COR-L47 (cell line): Measurements from ENCODE around the gene ARAP1.

Source experiments
- DNase-seq: peaks from one replicate; lab custom pipeline; 2025; lab: John Stamatoyannopoulos, UW

Gene ARAP1

DNA sequence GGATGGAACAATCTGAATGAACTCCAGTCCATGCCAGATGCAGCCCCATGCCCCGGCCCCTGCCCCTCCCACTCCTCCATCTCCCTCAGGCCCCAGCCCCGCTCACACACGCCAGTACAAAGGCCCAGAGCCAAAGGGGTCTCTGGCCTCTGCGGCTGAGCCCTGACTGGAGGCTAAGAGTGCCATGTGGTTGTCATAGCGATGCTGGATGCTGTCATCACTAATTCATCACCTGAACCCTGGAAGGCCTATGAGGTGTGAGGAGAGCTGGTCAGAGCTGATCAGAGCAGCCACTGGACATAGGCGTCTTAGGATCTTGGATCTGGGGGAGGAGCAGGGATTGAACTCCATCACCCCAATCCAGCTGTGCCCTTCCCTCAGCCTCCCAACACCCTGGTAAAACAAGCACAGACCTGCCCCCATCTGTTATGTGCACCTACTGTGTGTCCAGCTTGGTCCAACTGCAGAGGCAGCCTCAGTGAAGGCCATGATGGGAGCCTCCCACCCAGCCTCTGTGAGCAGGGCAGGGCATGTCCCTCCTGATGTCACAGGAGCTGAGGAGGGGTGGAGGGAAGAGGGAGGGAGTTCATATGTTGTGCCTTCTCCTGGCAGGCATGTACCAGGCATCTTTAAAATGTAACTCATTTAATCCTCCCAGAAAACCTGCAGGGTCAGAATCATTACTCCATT, 94.7 kb downstream of the ARAP1 start:
- DNase-seq, result no peak

DNA sequence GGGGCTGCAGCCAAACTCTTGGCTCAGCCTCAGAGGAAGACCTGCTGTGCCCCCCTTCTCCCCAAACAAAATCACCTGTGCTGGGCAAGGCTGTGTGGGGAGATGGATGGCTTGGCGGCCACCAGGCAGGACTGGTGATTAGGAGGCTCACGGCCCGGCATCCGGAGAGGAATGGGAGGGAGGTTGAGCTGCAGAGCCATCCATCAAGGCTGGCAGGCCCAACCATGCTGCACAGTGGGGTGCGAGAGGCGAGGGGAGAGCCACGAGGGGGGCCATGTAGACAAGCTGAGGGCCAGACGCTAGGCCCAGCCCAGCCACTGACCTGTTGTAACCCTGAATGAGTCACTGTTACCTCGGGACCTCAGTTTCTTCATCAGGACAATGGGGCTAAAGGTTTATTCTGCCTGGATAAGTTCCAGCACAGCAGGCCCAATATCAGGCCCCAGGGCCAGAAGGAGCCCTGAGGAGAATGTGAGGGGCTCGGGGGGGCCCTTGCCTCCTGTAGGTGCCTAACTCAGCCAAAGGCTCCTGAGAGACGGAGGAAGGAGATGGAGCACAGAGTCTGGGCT, 96.2 kb downstream of the ARAP1 start:
- no peak for DNase-seq

DNA sequence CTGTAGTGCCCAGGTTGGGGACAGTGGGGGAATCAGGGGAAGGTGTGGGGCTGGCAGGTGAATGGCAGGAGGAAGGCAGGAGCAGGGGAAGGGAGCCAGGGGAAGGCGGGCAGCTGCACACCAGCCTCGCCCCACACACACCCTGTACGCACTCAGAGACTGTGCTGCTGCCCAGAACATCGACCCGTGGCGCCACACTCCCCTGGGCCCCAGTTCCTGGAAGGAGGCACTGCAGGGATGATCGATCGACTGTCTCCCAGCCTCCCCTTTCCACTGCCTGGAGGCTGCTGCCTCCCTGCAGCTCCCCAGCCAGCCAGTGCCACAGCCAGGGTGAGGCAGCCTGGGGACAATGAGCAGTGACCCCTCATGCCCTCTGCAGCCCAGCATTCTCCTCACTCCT, 97.2 kb downstream of the ARAP1 start:
- no peak for DNase-seq

DNA sequence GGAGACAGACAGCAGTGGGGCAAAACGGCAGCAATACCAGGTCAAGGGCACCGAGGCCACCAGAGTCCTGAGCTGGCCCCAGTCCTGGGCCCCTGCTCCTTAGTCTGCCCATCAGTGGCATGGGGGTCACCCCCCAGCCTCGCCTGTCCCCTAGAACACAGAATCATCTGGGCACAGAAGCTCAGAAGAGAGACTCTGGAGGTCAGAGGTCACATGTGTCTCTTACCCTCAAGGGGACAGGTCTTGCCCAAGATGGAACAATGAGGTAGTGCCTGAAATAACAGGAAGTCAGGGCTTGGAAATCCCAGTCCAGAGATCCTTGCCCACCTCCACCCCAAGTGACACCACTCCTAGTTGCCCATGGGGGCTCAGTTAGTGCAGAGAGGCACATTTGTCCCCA, 98.6 kb downstream of the ARAP1 start:
- DNase-seq, result no peak

DNA sequence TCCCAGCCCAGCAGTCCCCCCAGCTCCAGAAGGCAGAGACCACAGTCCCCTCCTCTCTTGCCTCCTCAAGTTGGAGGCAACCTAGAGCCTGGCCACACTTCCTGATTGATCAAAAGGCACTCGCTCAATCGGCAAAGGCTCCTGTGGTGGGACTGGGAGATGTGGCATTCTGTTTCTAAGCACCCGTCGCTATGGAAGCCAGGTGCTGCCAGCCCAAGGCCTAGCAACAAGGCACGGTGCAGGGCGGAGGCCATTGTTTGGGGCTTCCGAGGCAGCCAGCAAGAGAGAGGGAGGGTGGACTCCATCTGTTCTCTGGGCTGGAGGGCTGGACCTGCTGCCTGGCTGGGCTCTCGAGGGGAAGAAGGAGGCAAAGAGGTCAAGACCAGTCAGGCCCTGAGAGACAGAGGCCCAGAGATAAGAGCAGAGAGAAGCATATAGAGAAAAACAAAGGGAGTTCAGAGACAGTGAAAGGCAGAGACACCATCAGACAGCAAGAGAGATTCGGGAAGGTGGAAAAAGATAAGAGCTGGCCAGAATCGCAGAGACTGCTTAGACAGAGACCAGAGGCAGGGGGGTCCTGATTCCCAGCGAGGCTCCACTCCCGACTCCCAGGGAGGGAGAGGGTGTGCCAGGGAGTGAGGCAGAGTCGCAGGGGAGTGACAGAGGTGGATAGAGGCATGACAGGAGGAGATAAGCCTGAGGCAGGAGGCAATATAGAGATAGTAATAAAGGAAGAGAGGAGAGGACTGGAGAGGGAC, 99.2 kb downstream of the ARAP1 start:
- DNase-seq, result peak; percentile 83

DNA sequence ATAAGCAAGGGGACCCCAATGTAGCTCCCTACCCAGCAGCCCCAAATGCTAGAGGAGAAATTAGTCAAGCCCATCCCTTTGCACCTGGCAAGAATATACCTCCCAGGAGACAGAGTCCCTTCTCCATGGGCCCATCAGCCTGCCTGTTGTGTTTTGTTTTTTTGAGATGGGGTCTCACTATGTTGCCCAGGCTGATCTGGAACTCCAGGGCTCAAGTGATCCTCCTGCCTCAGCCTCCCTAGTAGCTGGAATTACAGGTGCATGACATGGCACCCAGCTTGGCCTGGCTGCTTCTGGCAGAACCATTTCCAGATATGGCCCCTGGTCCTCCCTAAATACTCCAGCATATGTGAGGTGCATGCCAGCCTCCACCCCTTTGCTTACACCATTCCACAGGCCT, 100.1 kb downstream of the ARAP1 start:
- DNase-seq, result no peak

DNA sequence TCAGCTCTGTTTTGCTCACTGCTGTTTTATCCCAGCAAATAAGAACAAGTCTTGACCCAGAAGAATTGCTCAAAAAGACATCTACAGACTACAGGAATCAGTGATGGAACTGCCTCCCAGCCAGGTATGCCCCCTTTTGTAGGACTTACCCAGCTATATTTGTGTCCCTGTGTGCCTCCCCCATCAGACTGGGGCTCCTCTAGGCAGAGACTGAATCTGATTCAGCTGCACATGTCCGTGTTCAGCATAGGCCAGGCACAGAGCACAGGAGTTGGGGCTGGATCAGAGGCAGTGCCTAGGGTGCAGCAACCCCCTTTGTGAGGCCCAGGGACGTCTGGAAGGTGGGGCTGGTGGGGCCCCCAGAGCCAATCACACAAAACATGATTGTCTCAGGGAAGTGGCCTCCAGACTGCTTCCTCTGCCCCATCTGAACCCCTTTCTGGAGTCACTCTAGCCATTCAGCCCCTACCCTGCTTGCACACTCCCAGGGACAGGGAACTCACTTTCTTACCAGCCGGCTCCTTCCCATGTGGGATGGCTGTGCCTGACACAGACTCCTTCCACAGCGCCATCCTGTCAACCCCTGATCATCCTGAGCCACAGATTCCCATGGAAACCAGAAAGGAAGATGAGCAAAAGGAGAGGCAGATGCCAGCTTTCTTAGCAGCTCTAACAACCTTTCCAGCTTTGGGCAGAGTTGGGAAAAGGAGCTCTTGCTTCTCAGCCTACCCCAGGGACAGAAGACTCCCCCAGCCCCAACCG, 102.8 kb downstream of the ARAP1 start:
- DNase-seq, result no peak

DNA sequence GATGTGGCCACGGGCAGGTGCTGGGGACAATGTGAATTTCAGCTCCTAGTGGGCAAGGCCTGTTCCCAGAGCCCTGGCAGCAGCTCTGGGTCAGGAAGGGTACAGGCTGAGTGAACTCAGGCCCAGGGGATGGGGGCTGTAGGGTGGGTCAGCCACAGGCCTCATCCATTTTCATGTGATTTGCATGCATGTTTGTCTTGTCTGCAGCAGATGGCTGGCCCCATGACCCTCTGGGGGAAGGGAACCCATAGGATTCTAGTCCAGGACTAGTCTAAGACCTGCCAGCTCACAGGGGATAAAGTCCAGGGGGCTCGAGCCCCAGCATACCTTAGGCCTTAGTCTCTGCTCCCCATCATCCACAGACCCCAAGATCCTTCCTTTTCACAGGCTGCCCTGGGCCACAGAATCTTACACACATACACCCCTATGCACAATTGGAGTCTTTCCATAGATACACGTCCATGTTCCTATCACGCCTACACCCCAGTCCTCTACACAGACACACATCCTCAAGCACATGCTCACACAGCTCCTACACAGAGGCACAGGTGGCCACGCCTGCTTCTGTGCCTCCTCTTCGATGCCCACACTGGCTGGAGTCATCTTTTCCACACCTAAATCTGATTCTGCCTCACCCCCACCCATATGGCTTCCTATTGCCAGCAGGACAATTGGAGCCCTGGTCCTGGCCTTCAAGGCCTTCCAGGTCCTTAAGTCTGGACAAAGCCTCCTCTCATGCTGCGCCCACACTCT, 103.6 kb downstream of the ARAP1 start:
- DNase-seq, result no peak

DNA sequence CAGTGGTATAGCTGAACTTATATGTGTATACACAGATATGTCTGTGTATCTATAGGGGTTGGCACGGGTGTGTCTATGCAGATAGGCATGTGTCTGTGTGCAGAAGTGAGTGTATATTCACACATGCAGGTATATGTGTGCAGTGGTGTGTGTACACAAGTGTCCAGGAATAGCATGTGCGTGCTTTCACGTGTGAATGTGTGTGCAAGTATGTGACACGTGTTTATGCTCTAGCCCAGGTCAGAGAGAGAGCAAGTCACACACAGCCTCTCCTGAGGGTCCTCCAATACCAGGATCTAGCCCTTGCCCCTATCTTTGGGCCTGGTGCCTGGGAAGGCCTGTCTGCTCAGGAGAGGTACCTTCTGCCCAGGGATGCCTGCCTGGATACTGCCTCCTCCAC, 104.3 kb downstream of the ARAP1 start:
- DNase-seq, result no peak

DNA sequence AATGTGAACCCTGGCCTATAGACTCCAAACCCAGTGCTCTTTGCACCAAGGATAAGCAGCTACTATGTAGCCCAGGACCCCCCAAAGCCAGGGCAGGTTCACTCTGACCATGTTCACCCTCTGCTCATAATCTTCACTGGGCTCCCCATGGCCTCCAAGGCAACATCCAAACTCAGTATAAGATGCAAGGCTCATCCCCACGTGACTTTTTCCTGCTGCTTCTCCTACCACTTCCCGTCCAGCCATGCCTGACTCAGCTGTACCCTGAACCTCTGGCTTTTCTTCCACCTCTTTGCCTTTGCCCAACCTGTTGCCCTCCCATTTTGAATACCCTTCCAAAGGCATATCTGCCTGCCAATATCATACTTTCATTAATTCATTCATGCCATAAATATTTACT, 105.7 kb downstream of the ARAP1 start:
- no peak for DNase-seq

DNA sequence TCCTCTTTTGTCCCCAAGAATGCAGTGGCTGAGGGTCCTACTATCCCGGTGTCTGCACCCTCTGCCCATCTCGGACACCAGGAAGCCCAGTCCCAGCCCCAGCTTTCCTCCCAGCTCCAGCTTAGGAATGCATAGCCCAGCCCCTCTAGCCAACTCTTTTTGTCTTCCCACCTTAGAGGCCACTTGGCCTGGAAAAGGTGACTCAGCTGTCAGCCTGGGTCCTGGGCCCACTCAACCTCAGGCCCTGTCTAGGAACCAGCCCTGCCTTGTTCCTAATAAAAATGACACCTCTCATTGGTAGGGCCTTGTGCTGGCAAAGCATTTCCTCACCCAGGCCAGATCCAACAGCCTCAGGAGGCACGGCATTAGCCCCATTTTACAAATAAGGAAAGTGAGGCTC, 106.2 kb downstream of the ARAP1 start:
- DNase-seq, result no peak

DNA sequence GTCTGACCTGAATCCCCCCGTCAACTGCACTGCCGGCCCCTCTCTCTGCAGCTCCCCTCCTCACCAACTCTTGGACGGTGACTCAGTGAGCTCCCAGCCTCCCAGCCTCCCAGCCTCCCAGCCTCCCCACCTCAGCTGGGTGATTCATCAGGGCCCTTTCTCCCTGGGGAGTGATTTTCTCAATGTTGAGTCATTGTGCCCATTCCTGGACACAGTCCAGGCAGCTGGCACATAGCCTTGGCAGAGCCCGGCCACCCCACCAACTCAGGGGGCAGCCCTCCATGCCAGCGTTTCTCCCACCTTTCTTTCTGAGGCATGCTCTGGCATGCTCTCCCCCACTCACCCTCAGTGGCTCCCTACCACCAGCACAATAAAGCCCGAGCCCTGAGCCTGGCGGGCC, 108.7 kb downstream of the ARAP1 start:
- no peak for DNase-seq

DNA sequence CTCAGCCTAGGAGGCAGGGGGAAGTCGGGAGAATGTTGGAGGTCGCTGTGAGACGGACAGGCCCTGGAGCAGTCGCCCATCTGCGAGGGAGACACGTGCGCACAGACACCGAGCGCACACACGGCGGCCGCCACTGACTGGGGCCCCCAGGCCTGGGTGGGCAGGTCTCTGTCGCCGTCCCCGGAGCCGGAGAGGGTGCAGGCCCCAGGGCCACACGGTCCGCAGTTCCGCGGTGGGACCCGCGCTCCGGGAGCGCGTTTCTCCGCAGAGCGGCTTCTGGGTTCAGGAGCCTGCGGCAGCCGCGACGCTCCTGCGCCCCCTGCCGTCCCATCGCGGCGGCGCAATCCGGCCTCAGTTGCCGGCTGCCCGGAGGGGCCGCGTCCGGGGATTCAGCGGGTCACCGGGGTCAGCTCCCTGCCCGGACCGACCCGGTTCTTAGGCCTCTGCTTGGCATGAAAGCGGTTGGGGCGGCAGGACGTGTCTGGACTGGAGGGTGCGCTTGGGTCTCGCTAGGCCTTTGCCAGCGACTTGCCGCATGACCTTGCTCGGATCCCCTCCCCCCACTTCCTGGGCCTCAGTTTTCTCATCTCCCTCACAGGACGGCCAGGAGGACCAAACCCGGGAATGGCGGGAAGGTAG, 109.2 kb downstream of the ARAP1 start:
- no peak for DNase-seq

DNA sequence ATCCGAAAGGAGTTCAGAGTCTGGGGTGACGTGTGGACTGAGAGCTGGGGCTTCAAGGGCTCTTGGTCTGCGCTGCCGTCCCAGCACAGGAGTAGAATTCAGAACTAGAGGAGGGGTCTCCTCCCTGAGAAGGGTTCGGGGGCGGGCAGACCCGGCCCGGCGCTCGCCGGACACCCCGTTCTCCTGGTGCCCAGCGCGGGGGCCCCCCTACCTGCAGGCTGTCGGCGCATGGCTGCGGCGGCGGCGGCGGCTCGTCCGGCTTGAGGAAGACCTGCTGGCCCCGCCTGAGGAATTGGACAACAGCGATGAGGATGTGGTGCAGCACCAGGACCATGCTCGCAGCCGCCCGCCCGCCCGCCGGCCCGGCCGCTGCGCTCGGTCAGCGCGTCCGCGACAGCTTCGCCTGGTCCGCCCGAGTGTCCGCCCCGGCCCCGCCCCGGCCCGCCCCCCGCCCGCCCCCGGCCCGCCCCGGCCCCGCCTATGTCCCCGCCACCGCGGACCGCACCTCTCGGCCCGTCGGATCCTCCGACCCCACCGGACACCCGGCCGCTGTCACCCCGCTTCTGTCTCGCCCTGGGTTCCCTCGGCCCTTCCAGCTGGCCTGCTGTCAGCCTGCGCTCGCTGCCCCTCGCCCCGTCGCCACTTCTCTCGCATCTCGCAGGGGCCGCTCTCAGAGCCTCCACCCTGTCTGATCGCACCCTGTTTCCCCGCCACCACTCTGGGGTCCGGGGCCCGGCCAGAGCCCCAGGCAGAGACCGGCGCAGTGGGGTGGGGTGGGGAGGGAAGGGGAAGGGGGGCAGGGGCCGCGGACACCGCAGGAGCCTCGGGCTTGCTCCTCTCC, 109.9 kb downstream of the ARAP1 start:
- no peak for DNase-seq

DNA sequence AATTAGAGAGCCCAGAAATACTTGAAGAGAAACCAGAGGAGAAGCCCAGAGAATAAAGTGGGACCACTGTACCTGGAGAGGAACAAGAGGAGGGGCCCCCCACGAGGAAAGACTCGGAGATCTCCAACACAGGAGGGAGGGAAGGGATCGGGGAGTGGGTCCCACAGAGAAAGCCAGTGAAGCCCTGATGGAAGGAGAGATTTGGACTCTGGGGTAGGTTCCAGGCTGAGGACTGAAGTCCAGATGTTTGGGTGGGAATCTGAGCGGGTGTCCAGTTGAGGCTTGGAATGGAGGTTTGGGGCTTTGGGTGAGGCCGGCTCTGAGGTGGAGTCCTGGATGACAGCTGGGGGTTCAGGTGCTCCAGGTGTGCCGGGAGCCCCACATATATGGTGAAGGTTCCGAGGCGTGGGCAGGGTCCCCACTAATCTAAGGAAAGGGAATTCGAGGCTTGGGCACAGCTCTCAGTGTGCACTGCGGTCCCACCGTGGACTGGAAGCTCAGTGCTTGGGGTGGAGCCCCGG, 110.6 kb downstream of the ARAP1 start:
- no peak for DNase-seq

DNA sequence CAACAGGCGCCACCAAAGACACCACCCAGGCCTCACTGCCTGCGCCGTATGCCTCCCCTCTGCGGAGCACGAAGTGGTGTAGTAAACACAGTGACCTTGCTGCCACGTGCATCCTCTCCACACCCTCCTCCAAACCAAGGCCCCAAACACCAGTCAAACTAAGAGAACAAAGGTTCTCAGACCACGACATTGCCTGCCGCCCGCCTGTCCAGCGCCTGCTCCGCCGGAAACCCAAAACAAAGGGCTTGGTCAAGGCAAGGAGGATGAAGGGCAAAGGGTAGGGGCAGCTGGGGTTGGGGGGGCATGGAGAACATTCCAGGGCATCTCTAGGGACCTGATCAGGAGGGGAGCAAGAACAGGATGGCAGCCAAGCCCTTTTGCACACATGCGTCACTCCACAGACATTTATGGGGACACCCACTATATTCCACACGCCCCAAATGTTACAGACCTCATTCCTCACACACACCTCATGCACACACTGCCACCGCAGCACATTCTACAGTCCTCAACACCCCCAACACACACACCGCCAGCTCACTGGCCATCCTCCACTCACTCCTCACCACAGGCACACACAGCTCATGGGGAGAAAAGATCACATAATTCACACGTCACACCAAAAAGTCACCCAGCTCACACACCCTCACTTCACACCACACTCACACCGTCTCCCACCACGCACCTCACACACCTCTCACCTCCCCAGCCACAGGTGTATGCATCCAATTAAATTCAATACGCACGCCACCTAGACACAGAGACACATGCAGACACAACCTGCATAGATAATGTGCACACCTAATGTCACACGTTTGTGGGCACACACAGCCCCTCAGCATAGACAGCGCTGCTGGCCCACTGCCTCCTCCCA, 112.5 kb downstream of the ARAP1 start:
- no peak for DNase-seq

DNA sequence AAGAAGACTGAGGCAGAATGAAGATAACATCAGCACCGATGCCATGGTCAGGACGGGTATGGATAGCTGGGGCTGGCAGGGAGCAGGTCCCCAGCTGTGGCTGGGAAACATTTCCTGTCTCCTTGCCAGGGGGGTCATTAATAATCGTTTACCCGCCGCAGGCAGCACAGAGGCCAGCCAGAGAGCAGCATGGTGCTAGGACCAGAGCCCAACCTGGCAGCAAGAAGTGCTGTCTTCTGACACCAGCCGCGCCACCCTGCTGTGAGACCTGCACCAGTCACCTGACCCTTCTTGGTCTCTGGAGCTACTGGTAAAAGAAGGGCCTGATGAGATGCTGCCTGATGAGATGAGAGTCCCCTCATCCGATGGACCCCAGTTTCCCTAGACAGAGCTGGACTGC, 114.3 kb downstream of the ARAP1 start:
- DNase-seq, result peak; percentile 36

DNA sequence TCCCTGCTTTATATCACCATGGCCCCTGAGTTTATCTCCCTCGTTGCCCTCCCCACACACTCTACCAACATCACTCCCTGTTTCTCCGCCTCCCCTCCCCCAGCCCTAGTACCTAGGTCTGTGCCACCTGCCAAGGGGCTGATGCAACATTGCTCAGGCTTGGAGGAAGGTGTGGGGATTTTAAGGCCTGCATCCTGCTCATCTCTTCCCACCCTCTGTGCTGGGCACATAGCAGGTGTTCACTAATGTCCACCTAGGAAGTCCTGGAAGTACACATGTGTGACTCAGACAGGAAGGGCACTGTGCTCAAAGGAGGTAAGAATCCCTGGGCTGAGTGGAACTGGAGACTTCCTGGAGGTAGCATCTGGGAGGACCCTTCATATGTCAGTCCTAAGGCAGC, 115.0 kb downstream of the ARAP1 start:
- DNase-seq, result no peak

DNA sequence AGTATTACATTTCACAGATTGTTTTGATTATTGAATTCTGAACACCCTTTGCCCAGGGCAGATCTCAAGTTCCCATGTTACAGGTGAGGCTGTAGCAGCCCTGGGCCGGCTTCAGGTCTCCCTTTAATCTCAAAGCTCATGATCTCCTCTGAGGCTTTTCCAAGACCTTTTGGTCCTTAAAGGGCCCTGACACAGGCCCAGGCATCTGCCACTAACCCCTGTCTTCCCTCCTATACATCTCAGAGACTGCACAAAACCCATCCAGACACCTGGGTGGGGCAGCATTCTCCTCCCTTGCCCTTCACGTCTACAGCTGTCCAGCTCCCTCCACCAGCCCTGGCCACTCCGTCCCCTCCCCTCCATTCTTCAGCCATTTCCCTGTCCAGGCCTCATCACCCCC, 115.8 kb downstream of the ARAP1 start:
- no peak for DNase-seq
